HuH-7 (cell line): Measurements from ENCODE around the gene S100Z.
A peak's percentile ranks its signal among the peaks of the same experiment; 100 is the strongest.
"Not testable (repeated sequence)": the region's sequence is repeated elsewhere in the genome, so short reads cannot be mapped to it uniquely, and the experiment has no call there.

Source experiments
- DNase-seq: peaks from one replicate; pipeline ENCODE4 v3.0.0; 2011; ENCODE audit warnings: low spot score

The S100Z gene

GRCh38 chr5:76849419-76850291, at the start of gene S100Z:
S100Z (plus strand) TSS chr5:76850014; CDS start chr5:76875360, 25,346 bp downstream.
- DNase-seq: no peak

DNA sequence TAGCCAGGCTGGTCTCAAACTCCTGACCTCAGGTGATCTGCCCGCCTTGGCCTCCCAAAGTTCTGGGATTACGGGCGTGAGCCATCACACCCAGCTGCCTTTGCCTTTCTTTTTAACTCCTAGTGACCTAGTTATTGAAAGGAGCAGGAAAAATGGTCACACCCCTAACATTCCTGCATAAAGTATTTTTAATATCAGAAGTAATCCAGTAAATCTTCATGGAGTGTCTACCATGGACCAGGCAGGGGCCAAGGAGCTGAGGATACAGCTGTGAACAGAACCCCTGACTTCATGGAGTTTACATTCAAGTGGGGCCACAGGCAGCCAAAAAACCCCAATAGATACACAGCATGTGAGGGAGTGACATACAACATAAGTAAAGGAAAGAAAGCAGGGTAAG, 49.2 kb upstream of the S100Z start:
- no peak for DNase-seq

DNA sequence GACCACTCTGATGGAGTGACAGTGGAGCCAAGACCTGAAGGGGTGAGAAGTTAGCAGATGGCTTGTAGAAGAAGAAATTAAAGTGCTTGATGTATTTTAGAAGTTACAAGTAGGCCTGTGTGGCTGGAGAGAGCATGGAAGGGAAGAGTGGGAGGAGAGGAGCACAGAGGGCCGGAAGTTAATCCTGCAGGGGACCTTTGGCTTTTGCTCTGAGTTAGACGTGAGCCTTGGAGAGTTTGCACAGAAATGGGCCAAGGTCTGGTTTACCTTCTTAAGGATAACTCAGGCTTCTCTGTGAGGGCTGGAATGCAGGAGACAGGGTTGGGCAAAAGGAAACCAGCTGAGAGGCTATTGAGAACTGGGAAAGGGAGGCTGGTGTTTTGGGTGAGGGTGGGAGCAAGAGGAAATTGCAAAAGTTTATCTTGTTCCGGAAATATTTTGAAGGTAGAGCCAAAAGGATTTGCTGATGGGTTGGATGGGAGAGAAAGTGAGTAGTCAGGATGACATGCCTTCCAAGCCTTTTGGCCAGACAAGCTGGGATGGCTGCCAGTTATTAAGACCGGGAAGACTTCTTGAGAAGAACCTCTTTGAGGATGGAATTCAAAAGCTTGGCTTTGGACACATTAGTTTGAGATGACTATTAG, 48.5 kb upstream of the S100Z start:
- DNase-seq: no peak

- DNase-seq: no peak
These were observed 48.0 kb upstream of the S100Z start for GRCh38 chr5:76801803-76802195.

DNA sequence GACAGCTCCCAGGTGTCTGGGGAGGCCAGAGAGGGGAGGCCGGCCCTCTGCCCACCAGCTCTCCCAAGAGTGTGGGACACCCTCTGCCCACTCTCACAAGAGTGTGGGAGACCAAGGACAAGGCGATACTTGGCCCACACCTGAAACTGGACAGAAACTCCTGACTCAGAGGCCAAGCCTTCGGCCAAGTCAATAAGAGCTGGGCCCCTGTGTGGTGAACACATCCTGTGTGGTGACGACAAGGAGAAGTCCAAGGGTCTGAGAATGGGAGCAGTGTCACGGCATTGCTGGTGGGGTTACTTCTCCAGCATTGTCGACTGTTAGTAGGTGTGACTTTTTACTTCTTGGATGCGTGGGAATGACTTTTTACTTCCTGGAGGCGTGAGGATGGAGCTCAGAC, 45.5 kb upstream of the S100Z start:
- no peak for DNase-seq

DNA sequence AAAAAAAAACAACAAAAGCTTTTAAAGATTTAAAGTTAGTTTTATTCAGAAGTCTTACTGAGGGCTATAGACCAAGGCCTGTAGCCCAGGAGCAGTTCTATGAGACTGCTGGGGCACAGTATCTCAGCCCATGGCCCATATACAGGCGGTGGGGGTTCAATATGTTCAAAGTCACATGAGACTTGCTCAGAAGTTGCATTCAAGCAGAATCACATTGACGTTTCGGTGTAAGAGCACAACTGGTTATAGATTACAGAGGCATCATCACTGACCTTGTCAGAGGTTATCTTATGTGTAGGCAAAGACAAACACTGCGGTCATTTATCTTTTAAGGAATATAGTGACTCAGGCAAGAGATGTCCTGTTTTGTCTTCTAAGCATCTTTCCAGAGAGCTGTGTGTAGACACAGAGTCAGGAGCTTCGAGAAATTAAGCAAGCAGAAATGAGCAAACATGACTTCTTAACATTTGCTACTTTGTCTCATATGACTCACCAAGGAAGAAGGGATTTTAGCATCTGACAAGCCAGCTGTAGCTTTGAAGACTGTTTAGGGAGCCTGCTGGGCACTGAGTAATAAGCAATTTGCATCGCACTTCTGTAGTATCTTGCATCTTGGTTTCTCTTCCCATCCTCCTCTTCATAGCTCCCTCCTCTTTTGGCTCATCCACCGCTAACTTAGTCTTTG, 43.9 kb upstream of the S100Z start:
- peak; percentile 47 for DNase-seq

DNA sequence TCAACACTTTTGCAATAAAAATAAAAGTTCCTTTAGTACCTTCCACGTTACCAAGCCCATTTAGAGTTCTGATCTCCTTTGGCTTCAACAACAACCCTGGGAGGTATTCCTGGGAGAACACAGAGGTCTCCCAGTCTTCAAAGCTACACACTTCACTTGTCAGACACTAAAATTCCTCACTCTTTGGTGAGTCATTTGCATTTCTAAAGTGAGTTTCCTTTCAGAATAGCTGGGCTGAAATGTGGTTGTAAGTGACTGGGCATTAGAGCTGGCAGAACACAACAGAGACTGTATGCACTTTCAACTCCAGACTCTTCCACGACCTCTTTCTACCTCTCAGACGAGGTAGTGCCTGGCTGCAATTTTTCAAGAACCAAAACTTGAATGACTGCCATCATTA, 42.5 kb upstream of the S100Z start:
- no peak for DNase-seq

GRCh38 chr5:76808141-76808691, 41.6 kb upstream of the S100Z start:
- no peak for DNase-seq

GRCh38 chr5:76809141-76809540, 40.7 kb upstream of the S100Z start:
- no peak for DNase-seq

- DNase-seq: no peak
These were observed 39.6 kb upstream of the S100Z start for GRCh38 chr5:76810236-76810635.

- no peak for DNase-seq
These were observed 38.6 kb upstream of the S100Z start for GRCh38 chr5:76811214-76811613.

DNA sequence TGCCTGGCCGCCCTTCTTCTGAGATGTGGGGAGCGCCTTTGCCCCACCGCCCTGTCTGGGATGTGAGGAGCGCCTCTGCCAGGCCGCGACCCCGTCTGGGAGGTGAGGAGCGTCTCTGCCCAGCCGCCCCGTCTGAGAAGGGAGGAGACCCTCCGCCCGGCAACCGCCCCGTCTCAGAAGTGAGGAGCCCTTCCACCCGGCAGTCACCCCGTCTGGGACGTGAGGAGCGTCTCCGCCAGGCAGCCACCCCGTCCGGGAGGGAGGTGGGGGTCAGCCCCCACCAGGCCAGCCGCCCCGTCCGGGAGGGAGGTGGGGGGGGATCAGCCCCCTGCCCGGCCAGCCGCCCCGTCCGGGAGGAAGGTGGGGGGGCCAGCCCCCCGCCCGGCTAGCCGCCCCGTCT, 37.6 kb upstream of the S100Z start:
- DNase-seq: not testable (repeated sequence)

DNA sequence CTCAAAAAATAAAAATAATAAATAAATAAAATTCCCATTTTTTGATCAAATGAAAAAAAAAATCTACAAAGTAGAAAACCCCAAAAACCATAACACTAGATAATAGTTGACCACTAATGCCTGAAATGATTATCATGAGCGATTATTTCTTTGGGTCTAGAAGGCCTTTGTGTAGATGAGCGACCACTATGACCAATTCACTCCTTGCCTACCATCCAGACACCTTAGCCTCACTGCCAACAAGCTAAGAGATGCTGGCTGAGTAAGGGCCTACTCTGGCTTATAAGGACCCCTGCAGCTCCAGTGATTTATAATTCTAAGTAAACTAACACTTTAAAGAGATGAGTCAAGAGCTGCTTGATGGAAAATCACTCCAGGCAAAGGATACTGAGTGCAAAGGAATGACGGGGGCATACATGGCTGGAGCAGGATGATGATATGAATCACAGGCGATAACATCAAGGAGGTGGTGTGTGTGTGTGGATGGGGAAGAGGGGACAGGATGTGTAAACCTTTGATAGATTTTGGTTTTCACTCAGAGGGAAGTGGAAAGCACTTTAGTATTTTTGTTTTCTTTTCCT, 35.7 kb upstream of the S100Z start:
- DNase-seq: no peak

DNA sequence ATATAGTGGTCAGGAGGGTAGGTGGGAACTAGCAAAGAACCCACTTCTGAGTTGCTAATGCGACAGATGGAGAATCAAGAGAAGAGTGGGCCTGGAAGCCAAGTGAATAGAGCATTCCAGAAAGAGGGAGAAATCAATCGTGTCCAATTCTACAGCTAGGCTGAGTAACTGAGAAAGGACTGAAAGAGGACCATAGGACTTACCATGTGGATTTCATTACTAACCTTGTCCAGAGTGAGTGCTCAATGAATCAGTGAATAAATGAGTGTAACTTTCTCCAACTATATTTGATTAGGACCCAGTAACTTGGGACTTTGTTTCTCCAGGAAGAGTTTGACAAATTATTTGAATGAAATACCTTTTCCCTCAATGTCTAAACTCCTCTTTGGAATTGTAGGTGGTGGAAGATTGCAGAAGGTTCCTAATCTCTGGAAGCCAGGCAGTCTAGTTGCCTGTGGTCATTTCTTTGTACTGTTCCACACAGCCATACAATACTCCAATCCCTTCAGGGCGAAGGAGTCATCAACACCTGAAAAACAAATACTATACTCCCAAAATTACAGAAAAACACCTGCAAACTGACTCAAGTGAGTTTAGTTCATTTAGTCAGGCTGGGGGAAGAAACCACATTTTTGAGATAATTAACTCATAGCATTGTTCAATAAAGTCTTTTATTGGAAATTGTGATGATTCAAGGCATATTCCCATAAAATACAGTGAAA, 33.5 kb upstream of the S100Z start:
- no peak for DNase-seq

- peak; percentile 86 for DNase-seq
These were observed 30.7 kb upstream of the S100Z start, which contains the start of gene F2RL1 for GRCh38 chr5:76818844-76819831. F2RL1 (plus strand) TSS chr5:76819030; CDS start chr5:76819183, 153 bp downstream.

DNA sequence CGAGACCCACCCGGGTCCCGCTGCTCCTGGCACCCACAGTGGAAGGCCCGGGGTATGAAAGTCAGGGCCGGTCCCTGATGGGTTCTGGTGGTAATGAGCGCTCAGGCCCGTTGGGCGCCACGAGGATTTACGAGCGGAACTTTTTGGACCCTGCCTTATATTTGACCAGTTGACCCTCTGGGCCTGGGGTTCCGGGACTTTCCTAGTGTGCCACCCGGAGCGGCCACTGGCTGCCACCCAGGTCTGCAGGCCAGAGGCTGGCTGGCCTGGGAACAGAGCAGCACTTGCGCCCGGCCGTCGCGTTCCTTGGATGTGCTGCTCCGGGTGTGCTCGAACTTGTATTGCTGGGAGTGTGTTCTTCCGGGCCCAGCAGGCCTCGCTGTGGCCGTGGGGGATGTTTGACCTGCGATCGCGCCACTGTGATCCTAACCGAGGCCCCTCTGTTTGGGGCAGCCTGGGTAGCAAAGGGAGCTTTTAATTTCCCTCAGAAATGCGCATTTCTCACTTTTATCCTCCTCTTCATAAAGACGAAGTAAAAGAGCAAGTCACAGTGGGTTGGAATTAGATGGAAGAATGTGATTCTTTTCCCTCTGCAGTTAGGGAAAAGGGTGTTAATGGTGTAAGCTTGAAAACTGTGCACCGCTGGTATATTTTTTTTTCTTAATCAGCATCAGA, 29.8 kb upstream of the S100Z start:
- no peak for DNase-seq

DNA sequence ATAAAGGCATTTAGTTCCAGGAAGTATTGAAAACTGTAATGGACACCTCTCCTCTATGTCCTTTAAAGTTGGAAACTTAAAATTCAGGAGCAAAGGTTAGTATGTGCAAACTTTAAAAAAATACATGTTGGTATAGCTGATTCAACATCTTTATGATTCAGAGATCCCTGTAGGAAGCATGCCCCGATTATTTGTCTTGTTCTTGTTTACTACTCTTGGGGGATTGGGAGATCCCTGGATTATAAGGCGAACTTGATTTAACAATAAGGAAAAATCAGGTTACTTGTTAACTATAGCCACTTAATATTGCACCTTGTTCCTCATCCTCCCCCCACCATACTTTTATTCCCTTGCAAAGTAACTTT, 29.3 kb upstream of the S100Z start:
- no peak for DNase-seq

DNA sequence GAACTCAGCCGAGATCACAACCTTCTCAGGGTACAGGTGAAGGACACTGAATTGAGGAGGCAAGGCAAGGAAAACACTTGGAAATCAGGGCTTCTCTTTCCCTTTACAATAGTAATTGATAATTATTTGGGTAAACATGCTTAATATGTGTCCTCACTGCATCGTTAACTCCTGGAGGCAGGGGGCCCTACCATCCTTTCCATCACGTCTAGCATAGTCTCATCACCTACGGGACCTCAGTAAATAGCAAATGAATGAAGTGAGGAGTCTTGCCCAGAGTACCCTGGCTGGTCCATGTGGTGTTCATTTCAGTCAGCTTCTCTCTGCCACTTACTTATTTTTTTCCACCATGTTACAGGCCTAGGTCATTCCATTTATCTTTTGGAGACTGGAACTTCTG, 28.7 kb upstream of the S100Z start:
- no peak for DNase-seq

DNA sequence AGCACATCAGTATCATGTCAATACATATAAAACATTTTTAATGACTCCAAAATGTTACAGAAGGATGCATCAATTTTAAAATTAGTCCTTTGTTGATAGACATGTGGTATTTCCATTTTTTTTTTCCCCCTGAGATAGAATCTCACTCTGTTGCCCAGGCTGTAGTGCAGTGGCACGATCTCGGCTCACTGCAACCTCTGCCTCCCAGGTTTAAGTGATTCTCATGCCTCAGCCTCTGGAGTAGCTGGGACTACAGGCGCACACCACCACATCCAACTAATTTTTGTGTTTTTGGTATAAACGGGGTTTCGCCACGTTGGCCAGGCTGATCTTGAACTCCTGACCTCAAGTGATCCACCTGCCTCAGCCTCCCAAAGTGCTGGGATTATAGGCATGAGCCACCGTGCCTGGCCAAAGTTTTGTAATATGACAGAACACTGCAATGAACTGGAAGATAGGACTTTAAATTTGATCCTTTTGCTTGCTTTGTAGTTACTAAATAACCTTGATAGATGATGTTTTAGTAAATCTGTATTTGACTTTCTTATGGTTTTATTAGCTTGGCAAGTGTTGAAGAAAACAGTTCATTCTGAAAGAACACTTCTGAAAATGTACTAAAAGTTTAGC, 27.6 kb upstream of the S100Z start:
- not testable (repeated sequence) for DNase-seq
